Measurements from ENCODE around the gene CDH23.

GRCh38 chr10:71379118-71379766, 17.5 kb upstream of the CDH23 start:
- TF ChIP-seq POLR2A (IDR thresholded peaks at IDR 0.05; ENCODE audit: low read length) (no peak), GATA1 (IDR thresholded peaks at IDR 0.05; ENCODE audit: low read depth, low read length) (no peak)

Data from erythroblast (primary cell).